Spleen (tissue), 11 donors: ENCODE results near the gene SCART1. TPM values are rescaled to one million over a fixed set of nuclear protein-coding genes. Genes with fewer than 3 reads are reported as not detected.
A peak's percentile ranks its signal among the peaks of the same experiment; 100 is the strongest.

Experiments
- DNase-seq: peaks from one replicate; pipeline ENCODE4 v3.0.0-alpha.2; 2020
- H3K27ac ChIP-seq, 8 donors: fragments of 200-600 bp; sonication (generic) in 7 of 8; 1 replicate in 4 of 8; 2 replicates in 4 of 8; pipeline versions ENCODE4 v1.5.0 to v1.8.0; 2016 to 2021; ENCODE audit warnings: inconsistent platforms in 4 of 8, mild to moderate bottlenecking in 4 of 8, moderate library complexity in 1 of 8
- H3K27me3 ChIP-seq, 7 donors: fragments of 200-600 bp; sonication (generic) in 6 of 7; replicated peaks in 1 of 7; 1 replicate in 4 of 7; 2 replicates in 3 of 7; pipeline versions ENCODE4 v1.5.0 to v1.8.0; 2016 to 2021; ENCODE audit warnings: inconsistent platforms in 3 of 7, mild to moderate bottlenecking in 1 of 7
- H3K36me3 ChIP-seq, 6 donors: fragments of 200-600 bp; sonication (generic) in 5 of 6; 1 replicate in 4 of 6; 2 replicates in 2 of 6; pipeline versions ENCODE4 v1.5.0 to v1.8.0; 2016 to 2021; ENCODE audit warnings: inconsistent platforms in 2 of 6
- H3K4me1 ChIP-seq, 6 donors: fragments of 200-600 bp; sonication (generic) in 5 of 6; 1 replicate in 3 of 6; 2 replicates in 3 of 6; pipeline versions ENCODE4 v1.5.0 to v1.8.0; 2016 to 2021; ENCODE audit warnings: inconsistent platforms in 3 of 6
- H3K4me3 ChIP-seq, 8 donors: fragments of 200-600 bp; sonication (generic) in 7 of 8; 1 replicate in 4 of 8; 2 replicates in 4 of 8; pipeline versions ENCODE4 v1.5.0 to v1.8.0; 2016 to 2021; ENCODE audit warnings: inconsistent platforms in 4 of 8, mild to moderate bottlenecking in 4 of 8, moderate library complexity in 2 of 8
- H3K9me3 ChIP-seq, 8 donors: fragments of 200-600 bp; sonication (generic) in 7 of 8; 1 replicate in 4 of 8; 2 replicates in 4 of 8; pipeline versions ENCODE4 v1.5.0 to v1.8.0; 2016 to 2021; ENCODE audit warnings: inconsistent platforms in 4 of 8
- CTCF ChIP-seq, 11 experiments: fragments of 200-600 bp in 7 of 11; fragments of 450-650 bp in 4 of 11; sonication (generic) in 4 of 11; IDR thresholded peaks in 8 of 11; conservative IDR thresholded peaks in 3 of 11; 1 replicate in 7 of 11; 2 replicates in 4 of 11; pipeline versions ENCODE4 v1.4.0 to v1.8.0; 2016 to 2021; ENCODE audit warnings: antibody characterized with exemption in 11 of 11, inconsistent platforms in 4 of 11, mild to moderate bottlenecking in 1 of 11
- POLR2A ChIP-seq, 3 donors: fragments of 450-650 bp; IDR thresholded peaks; one replicate each; pipeline ENCODE4 v1.5.1; 2017; ENCODE audit warnings: antibody characterized with exemption in 3 of 3, mild to moderate bottlenecking in 1 of 3
- POLR2AphosphoS5 ChIP-seq, 3 donors: sonication (generic); formaldehyde crosslinking; IDR thresholded peaks; one replicate each; pipeline ENCODE4 v1.5.1; 2017; ENCODE audit warnings: antibody characterized with exemption in 3 of 3
- WGBS, 5 donors: extraction: QIAGEN DNeasy Blood & Tissue Kit in 3 of 5; methylation state at CpG; one replicate each; pipeline versions ENCODE4 v1.1.5 to v1.1.7; 2013 to 2018; 5-methylcytosine and 5-hydroxymethylcytosine counted together
- intact Hi-C: fragments of 100-400 bp; cut with DNase I; formaldehyde crosslinking; loops from one replicate; pipeline ENCODE4 v1.15.0; 2023; ENCODE audit warnings: low total_unique reads
- polyA plus RNA-seq, 3 donors: library from polyadenylated mRNA; stranded (reverse); fragments of 200-250 nt; gene quantifications; one replicate each; pipeline ENCODE4 v1.2.1, GENCODE V29; 2013
- total RNA-seq, 7 donors: library from RNA; depleted of rRNA in 3 of 7; stranded (reverse); fragments of >200 nt in 3 of 7; fragmentation: NEBNext Ultra II Directional in 4 of 7; extraction: Animal tissue kit (Norgen Biotek cat#: 25700) in 4 of 7; gene quantifications; one replicate each; pipeline versions ENCODE4 v1.1.0 to v1.2.1, GENCODE V29; 2016 to 2021
- donor health status: healthy with polysubstance abuse.
- donor health status: DM: no; HTN: no; CAD: no; lungs with moderate emphysema.
- donor health status: DM: no; HTN: no; CAD: no.
- donor health status: Bipolar disorder and iron deficiency.
- donor health status: healthy.
- donor health status: DM: no; HTN: no; CAD: no.
- donor health status: DM: yes; HTN: yes; CAD: no.

SCART1 gene
- total and polyA plus RNA-seq, 10 donors: 0.36 to 9.7 (median 4.9) TPM

- no peak for DNase-seq
- Histone ChIP-seq H3K4me1 (no peaks in the 10 kb centered on the region), H3K27ac (no peak overlapping the region), H3K4me3 (no peak overlapping the region), H3K9me3 (peaks cover 0 to 5% (median 0%) of the 10 kb centered on the region in 8 donors), H3K27me3 (no peaks in the 10 kb centered on the region), H3K36me3 (peaks cover 0 to 19% (median 3%) of the 10 kb centered on the region in 6 donors)
- no peak for TF ChIP-seq POLR2A (IDR thresholded peaks at IDR 0.05)
- TF ChIP-seq CTCF (IDR thresholded peaks at IDR 0.05 in 8 of 11, conservative IDR thresholded peaks at IDR 0.05 in 3 of 11): no peak
- TF ChIP-seq POLR2AphosphoS5 (IDR thresholded peaks at IDR 0.05): no peak
- WGBS, 5 donors: 78 to 82% (median 80%) methylated on average over 7 of the region's 7 CpGs
- intact Hi-C loops: no loop called here
These were observed 17.8 kb downstream of the SCART1 start for GRCh38 chr10:133471300-133472109.

GRCh38 chr10:133473270-133473669, 19.5 kb downstream of the SCART1 start:
- Histone ChIP-seq H3K4me3 (no peak overlapping the region), H3K4me1 (no peaks in the 10 kb centered on the region), H3K9me3 (peaks cover 0 to 5% (median 0%) of the 10 kb centered on the region in 8 donors), H3K27ac (no peak overlapping the region), H3K36me3 (peaks cover 0 to 7% (median 0%) of the 10 kb centered on the region in 6 donors), H3K27me3 (no peaks in the 10 kb centered on the region)
- TF ChIP-seq POLR2A (IDR thresholded peaks at IDR 0.05) (no peak), CTCF (IDR thresholded peaks at IDR 0.05 in 8 of 11, conservative IDR thresholded peaks at IDR 0.05 in 3 of 11) (no peak), POLR2AphosphoS5 (IDR thresholded peaks at IDR 0.05) (no peak)
- intact Hi-C loops: no loop called here
- 63 to 82% (median 71%) methylated on average over 4 of the region's 4 CpGs for WGBS, 5 donors
- no peak for DNase-seq

DNA sequence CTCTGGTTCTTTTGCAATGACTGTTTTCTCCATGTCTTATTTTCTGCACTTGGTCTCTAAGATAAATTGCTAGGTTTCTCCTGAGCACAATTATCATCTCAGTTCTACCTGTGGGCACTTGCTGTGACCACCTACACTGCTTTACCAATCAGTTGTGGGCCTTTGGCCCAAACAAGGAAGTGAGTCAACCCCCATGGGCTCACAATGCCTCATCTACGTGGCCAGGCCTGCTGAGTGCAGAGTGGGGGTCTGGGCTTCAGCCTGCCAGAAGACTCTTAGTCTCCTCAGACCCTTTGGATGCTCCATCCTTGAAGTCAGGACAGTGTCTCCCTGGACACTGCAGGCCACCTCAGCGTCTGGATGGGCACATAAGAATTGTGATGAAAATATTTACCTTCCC, 20.3 kb downstream of the SCART1 start:
- no peaks in the 10 kb centered on the region for H3K4me1 ChIP-seq
- intact Hi-C loops: no loop called here
- TF ChIP-seq POLR2AphosphoS5 (IDR thresholded peaks at IDR 0.05): no peak
- no peak for TF ChIP-seq POLR2A (IDR thresholded peaks at IDR 0.05)
- no peak for TF ChIP-seq CTCF (IDR thresholded peaks at IDR 0.05 in 8 of 11, conservative IDR thresholded peaks at IDR 0.05 in 3 of 11)
- WGBS, 5 donors: 72 to 87% (median 77%) methylated on average over 2 of the region's 2 CpGs
- no peaks in the 10 kb centered on the region for H3K27me3 ChIP-seq
- peaks cover 0 to 5% (median 0%) of the 10 kb centered on the region in 8 donors for H3K9me3 ChIP-seq
- no peak for DNase-seq
- no peak overlapping the region for H3K4me3 ChIP-seq
- H3K36me3 ChIP-seq: peaks cover 0 to 7% (median 0%) of the 10 kb centered on the region in 6 donors
- H3K27ac ChIP-seq: no peak overlapping the region

- H3K4me3 ChIP-seq: no peak overlapping the region
- H3K36me3 ChIP-seq: no peaks in the 10 kb centered on the region
- no peak for DNase-seq
- TF ChIP-seq POLR2AphosphoS5 (IDR thresholded peaks at IDR 0.05): no peak
- TF ChIP-seq CTCF (IDR thresholded peaks at IDR 0.05 in 8 of 11, conservative IDR thresholded peaks at IDR 0.05 in 3 of 11): no peak
- no peak for TF ChIP-seq POLR2A (IDR thresholded peaks at IDR 0.05)
- intact Hi-C loops: no loop called here
- no peaks in the 10 kb centered on the region for H3K9me3 ChIP-seq
- H3K4me1 ChIP-seq: no peaks in the 10 kb centered on the region
- H3K27me3 ChIP-seq: no peaks in the 10 kb centered on the region
- H3K27ac ChIP-seq: peak overlapping the region in 2 of 8 donors; percentile 28 to 53
- WGBS, 5 donors: 84 to 92% (median 86%) methylated on average over 11 to 12 of the region's 12 CpGs
These were observed 21.1 kb downstream of the SCART1 start for GRCh38 chr10:133474665-133475424.
